GM13977 (cell line): Measurements from ENCODE around the gene GSTM3.

ENCODE experiments used
- DNase-seq: peaks from one replicate; pipeline ENCODE4 v3.0.0; 2012; ENCODE audit warnings: low spot score
- CTCF ChIP-seq: IDR thresholded peaks from 2 replicates; pipeline ENCODE4 v1.5.1; 2012; ENCODE audit warnings: mild to moderate bottlenecking, control low read depth; ENCODE audit not compliant: insufficient read depth; ENCODE audit errors: extremely low read depth, missing control alignments
- in situ Hi-C: fragments of 300-500 bp; cut with MboI; formaldehyde crosslinking; loops from one replicate; pipeline ENCODE4 v1.12.0; 2022; ENCODE audit warnings: low sequenced_read_pairs, low pct_unique_long_range_greater_than_20kb, mixed read lengths, inconsistent platforms; ENCODE audit not compliant: unreplicated experiment

GSTM3 gene

GRCh38 chr1:109762821-109763645 is 22.2 kb upstream of the GSTM3 start:
- in situ Hi-C loops = no loop called here

DNA sequence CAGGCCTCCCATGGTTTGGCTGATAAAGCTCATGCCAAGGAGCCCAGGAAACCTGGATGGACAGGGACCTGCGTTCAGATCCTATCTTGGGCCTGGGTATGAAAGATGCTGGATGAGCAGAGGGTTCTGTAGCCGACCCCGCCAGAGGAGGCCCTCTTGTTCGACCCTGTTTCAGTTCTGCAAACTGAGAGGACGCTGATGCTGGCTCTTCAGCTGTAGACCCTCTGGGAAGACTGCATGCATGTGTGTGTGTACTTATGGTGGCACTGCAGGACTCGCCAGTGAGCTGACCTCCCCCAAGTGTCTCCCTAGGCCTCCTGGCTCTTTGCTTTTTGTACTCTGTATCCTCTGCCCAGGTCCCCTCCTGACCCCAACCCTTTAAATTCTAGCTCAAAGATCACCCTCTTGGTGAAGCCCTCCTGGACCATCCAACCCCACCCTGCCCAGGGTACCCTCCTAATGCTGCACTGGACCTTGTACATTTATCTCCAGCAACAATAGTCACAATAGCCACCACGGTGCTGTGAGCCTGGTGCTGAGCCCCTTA is 21.3 kb upstream of the GSTM3 start:
- TF ChIP-seq CTCF = no peak
- no peak for DNase-seq
- in situ Hi-C loops = no loop called here

More at GRCh38 chr1:109762821-109763645, 22.2 kb upstream of the GSTM3 start:
- DNase-seq = no peak
- TF ChIP-seq CTCF = no peak

DNA sequence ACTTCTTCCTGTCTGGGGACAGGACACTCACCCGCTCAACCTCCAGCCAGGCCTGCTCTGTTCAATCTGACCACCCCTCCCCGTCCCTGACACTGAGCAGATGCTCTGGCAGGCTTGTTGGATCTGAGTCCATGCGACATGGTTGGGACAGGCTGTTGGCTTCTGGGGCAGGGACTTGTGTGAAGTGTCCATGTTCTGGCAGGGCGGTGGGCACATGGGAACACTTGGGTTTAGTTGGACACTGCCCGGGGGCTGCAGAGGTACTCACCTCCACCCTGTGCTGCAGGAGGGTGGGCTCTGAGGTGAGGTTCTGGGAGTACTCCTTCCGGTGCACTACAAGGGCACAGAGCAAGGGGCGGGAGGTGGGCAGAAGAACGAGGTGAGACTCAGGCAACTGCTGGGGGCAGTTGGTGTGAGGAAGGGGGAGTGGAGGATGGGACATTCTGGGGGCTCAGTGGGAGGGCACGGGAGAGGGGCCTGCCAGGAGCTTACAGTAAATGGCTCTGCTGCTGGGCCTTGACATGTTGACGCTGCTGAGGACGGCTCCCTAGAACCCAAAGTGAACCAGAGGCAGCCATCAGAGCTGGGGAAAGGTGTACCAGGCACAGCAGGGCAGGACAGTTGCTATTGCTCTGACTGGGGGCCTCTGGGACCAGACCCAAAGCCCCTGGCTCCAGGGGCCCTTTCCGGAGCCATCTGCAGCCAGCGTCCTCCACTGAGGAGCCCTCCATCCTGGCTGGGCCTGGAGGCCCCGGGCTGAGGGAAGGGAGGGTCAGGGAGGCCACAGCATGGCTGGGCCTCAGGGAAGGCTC is 20.6 kb upstream of the GSTM3 start:
- no peak for TF ChIP-seq CTCF
- in situ Hi-C loops = no loop called here
- DNase-seq = no peak

- no peak for DNase-seq
- TF ChIP-seq CTCF = no peak
- in situ Hi-C loops = no loop called here
Observed at GRCh38 chr1:109760581-109761226, 19.9 kb upstream of the GSTM3 start.

GRCh38 chr1:109759513-109760334 is 18.9 kb upstream of the GSTM3 start:
- TF ChIP-seq CTCF = no peak
- in situ Hi-C loops = no loop called here
- DNase-seq = no peak
